Activated CD4-positive, alpha-beta T cell treated with anti-CD3 and anti-CD28 coated beads for 4 hours (primary cell): ENCODE data around the gene LTB4R.

Experiments
- DNase-seq, 2 donors: peaks; one replicate each; pipeline ENCODE4 v3.0.0-alpha.2; 2020

Gene LTB4R

GRCh38 chr14:24279301-24280186 lies 31.8 kb upstream of the LTB4R start:
- peak; percentile 49 to 63 for DNase-seq

DNA sequence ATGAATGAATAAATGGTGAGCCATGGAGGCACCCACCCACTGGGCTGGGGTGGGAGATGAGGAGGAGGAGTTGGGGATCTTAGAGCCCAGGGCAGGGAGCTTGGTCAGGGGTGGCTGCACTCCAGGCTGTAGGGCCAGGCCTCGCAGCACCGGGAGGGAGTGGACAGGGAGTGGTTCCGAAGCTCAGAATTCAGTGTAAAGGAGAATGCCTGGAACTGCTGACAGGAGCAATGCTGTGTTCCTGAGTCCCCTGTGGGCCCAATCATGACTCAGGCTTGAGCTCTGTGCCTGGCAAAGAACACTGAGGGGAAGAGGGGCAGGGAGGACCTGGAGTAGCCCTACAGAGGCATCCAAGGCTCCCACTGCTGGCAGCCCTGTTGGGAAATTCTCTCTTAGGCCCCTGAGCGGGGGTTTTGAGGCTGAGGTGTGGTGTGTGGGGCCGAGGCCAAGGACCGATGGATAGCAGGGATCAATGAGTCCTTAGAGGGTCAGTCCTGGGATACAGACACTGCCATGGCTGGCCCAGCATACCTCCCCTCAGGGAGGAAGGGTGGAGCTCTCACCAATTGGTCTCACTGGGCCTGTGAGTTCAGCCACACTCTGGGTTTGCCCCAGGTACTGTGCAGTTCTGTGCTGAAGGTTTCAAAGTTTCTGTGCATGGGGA lies 30.4 kb upstream of the LTB4R start:
- DNase-seq: no peak

GRCh38 chr14:24281636-24282035 lies 29.7 kb upstream of the LTB4R start:
- DNase-seq: no peak

DNA sequence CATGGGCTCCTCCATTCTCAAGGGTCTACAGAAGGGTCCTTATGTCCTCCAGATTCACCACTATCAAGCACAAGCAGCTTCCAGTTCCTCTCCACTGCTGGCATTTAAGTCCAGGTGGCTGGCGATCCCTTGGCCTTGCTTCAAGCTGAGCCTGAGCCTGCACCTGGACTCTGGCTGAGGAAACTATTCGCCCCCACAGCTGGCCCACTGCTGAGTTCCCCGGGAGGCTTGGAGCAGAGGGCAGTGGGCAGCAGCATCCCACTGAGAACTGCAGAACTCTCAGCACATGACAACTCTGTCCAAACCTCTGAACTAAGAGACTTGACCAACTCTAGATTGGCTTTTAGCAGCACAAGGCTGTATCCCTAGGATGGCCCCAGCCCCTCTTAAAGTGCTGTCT lies 28.6 kb upstream of the LTB4R start:
- no peak for DNase-seq

DNA sequence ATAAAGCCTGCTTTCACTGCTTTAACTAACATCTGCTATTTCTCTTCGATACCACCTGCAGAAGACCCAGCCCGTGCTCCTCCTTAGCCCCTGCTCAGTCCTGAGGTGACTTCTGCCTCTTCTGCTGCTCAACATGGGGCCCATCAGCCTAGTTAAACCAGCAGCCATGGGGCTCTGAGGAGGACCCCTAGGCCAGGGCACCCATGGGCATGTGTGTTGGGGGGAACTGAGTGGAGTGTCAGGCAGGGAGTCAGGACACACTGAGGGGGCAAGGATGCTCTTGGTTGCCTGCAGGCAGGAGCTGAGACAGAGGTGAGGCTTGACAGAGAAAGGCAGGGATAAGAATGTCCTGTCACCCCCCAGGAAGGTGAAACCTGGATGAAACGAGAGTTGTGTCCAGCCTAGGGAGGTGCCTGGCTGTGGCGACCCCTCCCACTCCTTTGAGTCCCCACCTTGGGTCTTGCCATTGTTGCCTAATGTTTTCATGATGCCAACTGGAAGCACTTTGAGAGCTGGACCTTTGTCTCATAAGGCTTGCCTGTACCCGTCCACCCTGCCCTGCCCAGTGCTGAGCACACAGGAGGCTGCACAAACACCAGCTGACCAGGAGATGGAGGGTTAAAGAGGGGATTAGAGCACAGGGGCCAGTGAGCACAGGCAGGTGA lies 27.4 kb upstream of the LTB4R start:
- DNase-seq: no peak

- no peak for DNase-seq
Measured at GRCh38 chr14:24284501-24285035, 26.7 kb upstream of the LTB4R start.

DNA sequence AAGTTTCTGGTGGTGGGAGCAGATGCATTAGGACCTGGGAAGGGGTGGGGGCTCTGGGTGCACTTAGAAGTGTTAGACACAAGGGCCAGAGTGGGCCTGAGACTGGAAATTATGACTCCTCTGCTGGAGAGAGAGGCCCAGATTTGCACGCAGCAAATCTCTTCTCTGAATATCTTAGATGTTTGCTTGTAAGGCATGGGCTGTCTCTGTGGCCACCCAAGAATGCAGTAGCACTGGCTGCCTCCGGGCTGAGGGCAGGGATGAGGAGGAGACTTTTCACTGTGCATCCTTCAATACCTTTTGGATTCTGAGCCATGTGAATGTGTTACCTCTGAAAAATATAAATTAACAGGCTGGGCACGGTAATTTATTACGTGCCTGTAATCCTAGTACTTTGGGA lies 26.0 kb upstream of the LTB4R start:
- no peak for DNase-seq

DNA sequence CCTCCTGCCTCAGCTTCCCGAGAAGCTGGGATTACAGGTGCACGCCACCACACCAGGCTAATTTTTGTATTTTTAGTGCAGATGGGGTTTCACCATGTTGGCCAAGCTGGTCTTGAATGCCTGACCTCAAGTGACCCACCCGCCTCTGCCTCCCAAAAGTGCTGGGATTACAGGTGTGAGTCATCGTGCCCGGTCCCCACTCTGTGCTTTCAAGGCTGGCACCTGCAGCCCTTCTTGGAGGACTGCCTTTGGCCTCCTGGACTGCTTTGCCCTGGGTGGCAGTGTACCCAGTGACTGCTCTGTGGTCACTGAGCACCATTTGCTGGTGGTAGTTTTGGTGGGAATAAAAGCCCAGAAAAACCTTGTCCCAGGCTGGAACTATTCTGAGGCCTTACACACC lies 24.3 kb upstream of the LTB4R start:
- DNase-seq: no peak

- no peak for DNase-seq
Measured at GRCh38 chr14:24289649-24290280, 21.5 kb upstream of the LTB4R start.

DNA sequence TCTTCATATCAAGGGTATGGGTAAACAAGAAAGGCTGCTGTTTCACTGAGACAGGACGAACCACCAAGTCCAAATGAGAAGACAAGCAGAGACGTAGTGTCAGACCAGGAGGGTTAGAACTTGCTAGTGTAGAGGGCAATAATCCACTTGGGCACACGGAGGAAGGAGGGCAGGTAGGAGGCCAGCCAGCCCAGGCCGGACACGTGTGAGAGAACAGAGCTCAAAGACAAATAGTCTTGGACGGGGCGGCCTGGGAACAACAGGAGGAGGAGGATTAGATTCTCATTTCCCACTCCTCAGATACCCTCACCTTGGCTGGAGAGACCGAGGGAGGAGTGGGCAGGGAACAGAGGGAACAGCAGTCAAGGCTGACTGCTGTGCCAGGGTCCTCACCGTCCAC lies 20.6 kb upstream of the LTB4R start:
- no peak for DNase-seq

DNA sequence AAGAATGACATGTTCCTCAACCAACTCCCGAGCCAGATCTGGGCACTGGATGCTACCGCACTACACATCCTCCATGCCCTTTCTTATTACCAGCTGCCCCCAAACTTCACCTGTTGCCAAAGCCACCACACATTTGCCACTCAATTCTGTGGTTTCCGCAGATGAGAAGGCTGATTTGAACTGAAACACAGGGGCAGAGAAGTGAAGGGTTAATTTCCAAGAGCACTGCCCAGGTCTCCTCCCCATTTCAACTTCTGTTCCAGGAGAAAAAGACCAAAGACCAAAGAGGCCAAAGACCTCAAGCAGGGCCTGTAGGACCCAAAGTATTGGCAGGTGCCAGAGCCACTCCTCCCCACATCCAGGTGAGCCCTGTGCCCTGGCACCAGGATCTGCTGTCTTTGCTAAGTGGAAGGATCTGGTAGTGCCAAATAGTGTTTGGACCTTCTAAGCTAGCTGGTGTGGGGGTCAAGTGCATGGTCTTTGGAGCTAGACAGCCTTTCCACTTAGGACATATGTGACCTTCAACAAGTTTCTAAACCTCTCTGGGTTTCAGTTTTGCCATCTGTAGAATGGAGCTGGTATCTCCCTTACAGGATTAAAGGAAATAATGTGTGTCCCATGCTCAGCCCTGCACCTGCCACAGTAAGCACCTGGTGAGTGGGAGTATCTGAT lies 19.7 kb upstream of the LTB4R start:
- DNase-seq: no peak

- no peak for DNase-seq
Measured at GRCh38 chr14:24292118-24292807, 19.0 kb upstream of the LTB4R start.

DNA sequence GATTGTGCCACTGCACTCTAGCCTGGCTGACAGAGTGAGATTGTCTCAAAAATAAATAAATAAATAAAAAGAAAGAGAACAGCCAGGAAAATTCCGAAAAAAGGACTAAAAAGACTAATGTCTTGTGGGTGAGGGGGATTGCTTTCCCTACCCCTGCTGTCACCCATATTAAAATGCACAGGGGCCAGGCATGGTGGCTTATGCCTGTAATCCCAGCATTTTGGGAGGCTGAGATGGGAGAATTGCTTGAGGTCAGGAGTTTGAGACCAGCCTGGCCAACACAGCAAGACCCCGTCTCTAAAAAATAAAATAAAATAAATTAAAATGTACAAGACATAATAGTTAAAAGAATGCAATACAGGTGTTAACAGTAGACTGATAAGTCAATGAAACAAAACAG lies 17.8 kb upstream of the LTB4R start:
- DNase-seq: no peak

DNA sequence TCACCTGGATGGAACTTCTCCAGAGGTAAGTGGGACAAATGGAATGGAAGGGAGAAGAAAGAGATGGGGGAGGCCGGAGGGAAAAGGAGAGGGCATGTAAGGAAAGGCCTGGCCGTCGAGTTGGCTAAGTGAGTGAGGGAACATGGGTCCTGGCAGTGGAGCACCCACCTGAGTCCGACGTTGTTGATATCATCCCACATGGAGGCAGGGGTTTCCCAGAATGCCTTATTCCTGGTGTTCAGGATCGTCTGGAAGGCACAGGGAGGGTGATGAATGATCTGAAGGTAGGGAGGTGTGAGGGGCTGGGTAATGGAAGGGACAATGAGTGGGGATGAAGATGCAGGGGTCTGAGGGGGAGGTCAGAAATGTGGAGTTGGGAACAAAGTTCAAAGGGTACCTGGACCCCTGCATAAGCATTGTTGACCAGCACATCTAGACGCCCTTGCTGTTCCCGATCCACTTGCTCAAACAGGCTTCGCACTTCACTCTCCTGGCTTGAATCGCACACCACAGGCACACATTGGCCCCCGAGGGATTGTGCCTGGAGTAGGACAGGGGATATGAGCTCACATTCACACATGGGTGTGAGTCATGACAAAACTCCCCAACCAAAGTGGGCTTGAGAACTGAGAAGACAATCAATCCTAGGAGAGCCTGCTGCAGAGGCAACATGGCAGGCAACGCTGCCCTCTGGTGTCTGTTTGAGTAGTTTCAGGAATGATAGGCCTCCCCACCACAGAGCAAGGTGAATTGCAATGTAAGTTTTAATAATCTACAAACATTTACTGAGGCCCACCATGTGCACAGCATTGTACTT lies 14.8 kb upstream of the LTB4R start:
- peak; percentile 76 to 77 for DNase-seq

DNA sequence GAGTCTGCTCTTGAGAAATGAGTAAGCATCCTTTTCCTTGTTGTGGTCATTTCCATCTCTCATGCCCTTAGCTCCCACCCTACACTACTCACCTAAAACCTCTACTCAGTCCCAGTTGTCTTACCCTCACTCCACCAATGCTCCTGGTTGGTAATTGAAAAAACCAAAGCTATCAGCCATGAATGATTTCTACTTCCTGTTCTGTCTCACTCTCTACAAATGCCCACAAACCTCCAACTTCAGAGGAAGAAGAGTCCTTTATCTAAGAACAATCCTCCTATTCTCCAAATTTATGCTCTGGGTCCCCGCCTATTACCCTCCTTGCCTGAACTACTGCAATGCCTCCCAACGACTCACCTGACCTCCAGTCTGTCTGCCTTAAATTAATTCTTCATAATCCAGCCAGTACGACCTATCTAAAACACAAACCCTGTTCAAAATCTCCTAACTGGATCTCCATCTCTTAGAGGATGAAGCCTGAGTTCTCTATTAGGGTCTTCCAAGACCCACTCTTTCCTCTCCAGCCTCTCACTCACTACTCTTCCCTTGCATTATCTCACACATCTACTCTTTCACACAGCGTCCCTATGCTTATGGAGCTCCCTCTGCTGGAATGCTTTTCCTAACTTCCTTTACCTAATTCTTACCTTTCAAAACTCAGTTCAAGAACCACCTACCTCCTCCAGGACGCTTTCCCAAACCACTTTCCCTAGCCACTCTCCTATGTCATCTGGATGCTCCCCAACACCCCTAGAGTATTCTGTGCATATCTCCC lies 13.9 kb upstream of the LTB4R start:
- no peak for DNase-seq

DNA sequence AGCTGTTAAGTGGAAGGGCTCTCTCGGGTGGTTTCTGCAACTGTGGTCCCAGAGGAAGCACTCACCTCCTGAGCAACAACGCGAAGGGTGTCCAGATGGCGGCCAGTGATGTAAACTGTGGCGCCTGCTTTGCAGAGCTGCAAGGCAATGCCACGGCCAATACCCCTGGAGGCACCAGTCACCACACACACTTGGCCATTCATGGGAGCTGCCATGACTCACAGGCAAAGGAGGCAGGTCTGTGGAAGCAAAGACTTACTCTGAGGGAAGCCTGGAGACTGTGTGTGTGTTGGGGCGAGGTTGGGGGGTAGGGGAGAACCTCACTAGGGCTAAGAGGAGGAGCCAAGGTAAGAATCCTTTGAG lies 12.4 kb upstream of the LTB4R start:
- no peak for DNase-seq

- peak; percentile 89 to 93 for DNase-seq
Measured at GRCh38 chr14:24299255-24300191, 11.8 kb upstream of the LTB4R start, which contains the start of the genes DHRS1 and NOP9. TSS of gene DHRS1 (minus strand) at chr14:24299780. CDS start at chr14:24299106, 674 bp downstream. TSS of gene NOP9 (plus strand) at chr14:24299850. CDS start at chr14:24299955, 105 bp downstream.

DNA sequence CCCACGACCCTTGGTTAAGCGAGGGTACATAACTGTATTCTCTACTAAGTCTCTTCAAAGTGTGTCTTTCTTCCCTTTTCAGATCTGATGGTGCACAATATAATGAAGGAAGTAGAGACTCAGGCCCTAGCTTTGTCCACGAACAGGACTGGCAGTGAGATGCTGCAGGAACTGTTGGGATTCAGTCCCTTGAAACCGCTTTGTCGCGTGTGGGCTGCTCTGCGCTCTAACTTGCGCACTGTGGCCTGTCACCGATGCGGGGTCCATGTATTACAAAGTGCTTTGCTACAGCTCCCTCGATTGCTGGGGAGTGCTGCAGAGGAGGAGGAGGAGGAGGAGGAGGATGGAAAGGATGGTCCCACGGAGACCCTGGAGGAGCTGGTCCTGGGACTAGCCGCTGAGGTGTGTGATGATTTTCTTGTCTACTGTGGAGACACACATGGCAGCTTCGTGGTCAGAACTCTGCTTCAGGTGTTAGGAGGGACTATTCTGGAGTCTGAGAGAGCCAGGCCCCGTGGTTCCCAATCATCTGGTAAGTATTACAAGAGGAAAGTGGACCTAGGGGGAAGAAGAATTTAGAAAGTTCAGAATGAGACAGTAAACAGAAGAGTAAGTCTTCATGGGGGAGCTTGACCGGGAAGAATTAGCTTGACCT lies 10.8 kb upstream of the LTB4R start:
- DNase-seq: no peak
